ENCODE results near the gene HSPA1A.

The HSPA1A gene

DNA sequence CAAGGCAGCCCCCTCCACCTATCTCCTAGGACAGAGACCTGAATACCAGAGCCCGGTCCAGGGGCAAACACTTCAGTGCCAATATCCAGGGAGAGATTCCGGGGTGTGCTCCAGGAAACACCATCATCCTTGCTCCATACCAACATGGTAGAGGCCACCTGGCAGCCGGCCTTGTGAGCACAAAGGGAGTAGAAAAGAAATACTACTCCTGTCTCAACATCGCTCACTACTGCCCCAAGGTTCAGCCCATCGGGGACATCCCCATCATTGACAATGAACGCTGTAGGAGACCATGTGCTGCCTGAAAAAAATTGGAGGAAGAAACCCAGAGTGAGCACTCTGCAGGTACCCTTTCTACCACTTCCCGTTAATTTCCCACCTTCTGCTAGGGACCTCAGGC is 45.8 kb downstream of the HSPA1A start (continued):
- TF ChIP-seq ZNF274 (IDR thresholded peaks at IDR 0.05; ENCODE audit: low read length) = no peak
- no peak for TF ChIP-seq ZNF274 (tag by site-specific recombination; IDR thresholded peaks at IDR 0.05; ENCODE audit: borderline replicate concordance)
- TF ChIP-seq ZNF114 (tag by site-specific recombination; IDR thresholded peaks at IDR 0.05) = no peak
- no peak for TF ChIP-seq ZNF24 (tag by site-specific recombination; IDR thresholded peaks at IDR 0.05)

- POLR2A ChIA-PET = interaction anchor here (1.1 to 5.0 kb wide), 11 partner anchors 13 to 172 kb away, joined by 3 to 125 read pairs (median 11); partner anchors contain the start of genes CLIC1, DDAH2, DXO and HSPA1A
- TF ChIP-seq HOXD13 (CRISPR knock-in tag; IDR thresholded peaks at IDR 0.05; ENCODE audit: borderline replicate concordance) (no peak), ZNF530 (tag by site-specific recombination; IDR thresholded peaks at IDR 0.05; ENCODE audit: low read depth) (no peak), PRDM2 (tag by site-specific recombination; IDR thresholded peaks at IDR 0.05; ENCODE audit: borderline replicate concordance) (no peak), ZEB2 (tag by site-specific recombination; IDR thresholded peaks at IDR 0.05) (no peak), KLF1 (tag by site-specific recombination; IDR thresholded peaks at IDR 0.05) (no peak), ZNF48 (tag by site-specific recombination; IDR thresholded peaks at IDR 0.05) (no peak), PBX3 (CRISPR knock-in tag; IDR thresholded peaks at IDR 0.05) (no peak), ZNF76 (tag by site-specific recombination; IDR thresholded peaks at IDR 0.05; ENCODE audit: borderline replicate concordance, low read depth) (no peak), ZNF521 (tag by site-specific recombination; IDR thresholded peaks at IDR 0.05) (no peak), ZNF132 (tag by site-specific recombination; IDR thresholded peaks at IDR 0.05; ENCODE audit: borderline replicate concordance) (no peak), ZNF121 (tag by site-specific recombination; IDR thresholded peaks at IDR 0.05) (no peak), ZNF202 (tag by site-specific recombination; IDR thresholded peaks at IDR 0.05; ENCODE audit: borderline replicate concordance) (no peak), ZNF404 (tag by site-specific recombination; IDR thresholded peaks at IDR 0.05) (no peak), ZNF10 (tag by site-specific recombination; IDR thresholded peaks at IDR 0.05) (no peak), ZNF473 (tag by site-specific recombination; IDR thresholded peaks at IDR 0.05) (no peak)
- TF ChIP-seq, protein P1, sequence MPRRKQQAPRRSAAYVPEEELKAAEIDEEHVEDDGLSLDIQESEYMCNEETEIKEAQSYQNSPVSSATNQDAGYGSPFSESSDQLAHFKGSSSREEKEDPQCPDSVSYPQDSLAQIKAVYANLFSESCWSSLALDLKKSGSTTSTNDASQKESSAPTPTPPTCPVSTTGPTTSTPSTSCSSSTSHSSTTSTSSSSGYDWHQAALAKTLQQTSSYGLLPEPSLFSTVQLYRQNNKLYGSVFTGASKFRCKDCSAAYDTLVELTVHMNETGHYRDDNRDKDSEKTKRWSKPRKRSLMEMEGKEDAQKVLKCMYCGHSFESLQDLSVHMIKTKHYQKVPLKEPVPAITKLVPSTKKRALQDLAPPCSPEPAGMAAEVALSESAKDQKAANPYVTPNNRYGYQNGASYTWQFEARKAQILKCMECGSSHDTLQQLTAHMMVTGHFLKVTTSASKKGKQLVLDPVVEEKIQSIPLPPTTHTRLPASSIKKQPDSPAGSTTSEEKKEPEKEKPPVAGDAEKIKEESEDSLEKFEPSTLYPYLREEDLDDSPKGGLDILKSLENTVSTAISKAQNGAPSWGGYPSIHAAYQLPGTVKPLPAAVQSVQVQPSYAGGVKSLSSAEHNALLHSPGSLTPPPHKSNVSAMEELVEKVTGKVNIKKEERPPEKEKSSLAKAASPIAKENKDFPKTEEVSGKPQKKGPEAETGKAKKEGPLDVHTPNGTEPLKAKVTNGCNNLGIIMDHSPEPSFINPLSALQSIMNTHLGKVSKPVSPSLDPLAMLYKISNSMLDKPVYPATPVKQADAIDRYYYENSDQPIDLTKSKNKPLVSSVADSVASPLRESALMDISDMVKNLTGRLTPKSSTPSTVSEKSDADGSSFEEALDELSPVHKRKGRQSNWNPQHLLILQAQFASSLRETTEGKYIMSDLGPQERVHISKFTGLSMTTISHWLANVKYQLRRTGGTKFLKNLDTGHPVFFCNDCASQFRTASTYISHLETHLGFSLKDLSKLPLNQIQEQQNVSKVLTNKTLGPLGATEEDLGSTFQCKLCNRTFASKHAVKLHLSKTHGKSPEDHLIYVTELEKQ (tag by site-specific recombination; IDR thresholded peaks at IDR 0.05; ENCODE audit: borderline replicate concordance) = no peak
- TF ChIP-seq, protein P2, sequence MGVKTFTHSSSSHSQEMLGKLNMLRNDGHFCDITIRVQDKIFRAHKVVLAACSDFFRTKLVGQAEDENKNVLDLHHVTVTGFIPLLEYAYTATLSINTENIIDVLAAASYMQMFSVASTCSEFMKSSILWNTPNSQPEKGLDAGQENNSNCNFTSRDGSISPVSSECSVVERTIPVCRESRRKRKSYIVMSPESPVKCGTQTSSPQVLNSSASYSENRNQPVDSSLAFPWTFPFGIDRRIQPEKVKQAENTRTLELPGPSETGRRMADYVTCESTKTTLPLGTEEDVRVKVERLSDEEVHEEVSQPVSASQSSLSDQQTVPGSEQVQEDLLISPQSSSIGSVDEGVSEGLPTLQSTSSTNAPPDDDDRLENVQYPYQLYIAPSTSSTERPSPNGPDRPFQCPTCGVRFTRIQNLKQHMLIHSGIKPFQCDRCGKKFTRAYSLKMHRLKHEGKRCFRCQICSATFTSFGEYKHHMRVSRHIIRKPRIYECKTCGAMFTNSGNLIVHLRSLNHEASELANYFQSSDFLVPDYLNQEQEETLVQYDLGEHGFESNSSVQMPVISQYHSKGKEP (tag by site-specific recombination; IDR thresholded peaks at IDR 0.05) = no peak
- TF ChIP-seq, protein P3, sequence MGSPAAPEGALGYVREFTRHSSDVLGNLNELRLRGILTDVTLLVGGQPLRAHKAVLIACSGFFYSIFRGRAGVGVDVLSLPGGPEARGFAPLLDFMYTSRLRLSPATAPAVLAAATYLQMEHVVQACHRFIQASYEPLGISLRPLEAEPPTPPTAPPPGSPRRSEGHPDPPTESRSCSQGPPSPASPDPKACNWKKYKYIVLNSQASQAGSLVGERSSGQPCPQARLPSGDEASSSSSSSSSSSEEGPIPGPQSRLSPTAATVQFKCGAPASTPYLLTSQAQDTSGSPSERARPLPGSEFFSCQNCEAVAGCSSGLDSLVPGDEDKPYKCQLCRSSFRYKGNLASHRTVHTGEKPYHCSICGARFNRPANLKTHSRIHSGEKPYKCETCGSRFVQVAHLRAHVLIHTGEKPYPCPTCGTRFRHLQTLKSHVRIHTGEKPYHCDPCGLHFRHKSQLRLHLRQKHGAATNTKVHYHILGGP (tag by site-specific recombination; IDR thresholded peaks at IDR 0.05) = no peak
- H3K36me3 ChIP-seq (ENCODE audit: control insufficient read depth in 2 of 2, insufficient read depth in 1 of 2, low read length in 2 of 2) = peaks cover 0 to 41% of the 10 kb centered on the region in 2 experiments; a peak in 2 of 3 replicates
- peak overlapping the region; percentile 82 for H3K4me3 ChIP-seq (ENCODE audit: low read depth, low read length)
- H3K9me3 ChIP-seq (ENCODE audit: control insufficient read depth, insufficient read depth, low read depth, low read length) = no peaks in the 10 kb centered on the region
- CTCF ChIA-PET = interaction anchor here (1.6 to 7.0 kb wide), 3 partner anchors 28 to 132 kb away, joined by 3 to 53 read pairs (median 9); partner anchors contain the start of gene DDAH2
- H3K4me1 ChIP-seq (ENCODE audit: control insufficient read depth, insufficient read depth, low read length) = no peaks in the 10 kb centered on the region
- no peak overlapping the region for H3K27ac ChIP-seq (ENCODE audit: extremely low read depth, low read depth, low read length)
Measured at GRCh38 chr6:31861919-31862343, 46.6 kb downstream of the HSPA1A start.

Measured in HEK293 (cell line).